GM23338 (cell line): ENCODE measurements around the gene SLCO3A1. TPM values are rescaled to one million over a fixed set of nuclear protein-coding genes. Genes with fewer than 3 reads are reported as not detected.

ENCODE experiments used
- ATAC-seq: fragments of 200-7000 bp; cut with Tn5 transposase; 3 replicates; pipeline ENCODE4 v1.9.1; 2020
- DNase-seq: peaks from one replicate; pipeline ENCODE4 v3.0.0-alpha.2; 2015; ENCODE audit warnings: low spot score
- H2AFZ ChIP-seq: fragments of 200-600 bp; sonication (generic); 2 replicates; pipeline ENCODE4 v1.8.0; 2016; ENCODE audit warnings: antibody characterized with exemption, mild to moderate bottlenecking, moderate library complexity
- H3F3A ChIP-seq: fragments of 200-600 bp; sonication (generic); replicated peaks from 2 replicates; pipeline ENCODE4 v1.8.0; 2017; ENCODE audit warnings: antibody characterized with exemption, mixed run types, low read depth
- H3K27ac ChIP-seq: fragments of 200-600 bp; sonication (generic); 2 replicates; pipeline ENCODE4 v1.6.1; 2016; ENCODE audit warnings: low read depth
- H3K27me3 ChIP-seq: fragments of 200-600 bp; sonication (generic); 2 replicates; pipeline ENCODE4 v1.8.0; 2016; ENCODE audit warnings: mild to moderate bottlenecking, mixed run types, moderate library complexity; ENCODE audit not compliant: insufficient read depth
- H3K36me3 ChIP-seq: fragments of 200-600 bp; sonication (generic); 2 replicates; pipeline ENCODE4 v1.8.0; 2016; ENCODE audit warnings: mild to moderate bottlenecking; ENCODE audit not compliant: insufficient read depth
- H3K4me1 ChIP-seq: fragments of 200-600 bp; sonication (generic); 2 replicates; pipeline ENCODE4 v1.8.0; 2016; ENCODE audit warnings: mild to moderate bottlenecking, moderate library complexity; ENCODE audit not compliant: insufficient read depth
- H3K4me2 ChIP-seq: fragments of 200-600 bp; sonication (generic); 2 replicates; pipeline ENCODE4 v1.7.1; 2017; ENCODE audit warnings: mixed run types
- H3K4me3 ChIP-seq: fragments of 200-600 bp; sonication (generic); 2 replicates; pipeline ENCODE4 v1.6.1; 2016; ENCODE audit warnings: mixed run types
- H3K79me2 ChIP-seq: fragments of 200-600 bp; sonication (generic); replicated peaks from 2 replicates; pipeline ENCODE4 v1.8.0; 2017; ENCODE audit warnings: mild to moderate bottlenecking; ENCODE audit not compliant: insufficient read depth
- H3K9me2 ChIP-seq: fragments of 200-600 bp; sonication (generic); 2 replicates; pipeline ENCODE4 v1.8.0; 2017; ENCODE audit not compliant: insufficient read depth
- H4K20me1 ChIP-seq: fragments of 200-600 bp; sonication (generic); replicated peaks from 2 replicates; pipeline ENCODE4 v1.8.0; 2017; ENCODE audit warnings: mild to moderate bottlenecking; ENCODE audit not compliant: insufficient read depth
- H3K27ac Mint-ChIP-seq: 2 replicates; pipeline ENCODE4 v1.8.0; 2020; ENCODE audit warnings: inconsistent platforms, mild to moderate bottlenecking, moderate library complexity, mixed read lengths
- H3K27me3 Mint-ChIP-seq: 3 replicates; pipeline ENCODE4 v1.8.0; 2022; ENCODE audit warnings: low read depth, mild to moderate bottlenecking, moderate library complexity, mixed read lengths, inconsistent platforms; ENCODE audit not compliant: insufficient read depth, poor library complexity
- H3K36me3 Mint-ChIP-seq: 3 replicates; pipeline ENCODE4 v1.8.0; 2021; ENCODE audit warnings: low read depth, mild to moderate bottlenecking, inconsistent platforms, moderate library complexity, mixed read lengths
- H3K4me1 Mint-ChIP-seq: 3 replicates; pipeline ENCODE4 v1.8.0; 2020; ENCODE audit warnings: mild to moderate bottlenecking, inconsistent platforms, mixed read lengths
- H3K4me3 Mint-ChIP-seq: 3 replicates; pipeline ENCODE4 v1.8.0; 2021; ENCODE audit warnings: moderate library complexity, mild to moderate bottlenecking, inconsistent platforms, mixed read lengths
- H3K9me3 Mint-ChIP-seq: 3 replicates; pipeline ENCODE4 v1.8.0; 2020; ENCODE audit warnings: moderate library complexity, mild to moderate bottlenecking, inconsistent platforms, mixed read lengths
- CREB1 ChIP-seq: fragments of 250-450 bp; sonication (Bioruptor Pico); IDR thresholded peaks from 2 replicates; pipeline ENCODE4 v1.5.0; 2020; ENCODE audit warnings: low read depth, mild to moderate bottlenecking, moderate library complexity
- EZH2phosphoT487 ChIP-seq: fragments of 200-600 bp; sonication (generic); IDR thresholded peaks from one replicate; pipeline ENCODE4 v1.8.1; 2018; ENCODE audit warnings: antibody characterized with exemption; ENCODE audit not compliant: unreplicated experiment
- STAT1 ChIP-seq: IDR thresholded peaks from one replicate; pipeline ENCODE4 v1.6.1; 2016; ENCODE audit warnings: antibody characterized with exemption; ENCODE audit not compliant: unreplicated experiment
- ZNF114 ChIP-seq: fragments of 250-450 bp; sonication (Bioruptor Pico); IDR thresholded peaks from 2 replicates; pipeline ENCODE4 v1.5.0; 2020; ENCODE audit warnings: mild to moderate bottlenecking, moderate library complexity
- polyA plus RNA-seq: library from polyadenylated mRNA; unstranded; fragments of >200 nt; fragmentation: Nextera tagmentation; extraction: Ambion mirVana; gene quantifications from 2 replicates; pipeline ENCODE4 v1.2.1, GENCODE V29; 2016
- total RNA-seq: library from RNA; depleted of rRNA; stranded (reverse); fragments of >200 nt; shearing (Covaris generic); gene quantifications from 2 replicates; pipeline ENCODE4 v1.2.3, GENCODE V29; 2014
- TF ChIP-seq, protein P1 (sequence below): IDR thresholded peaks from one replicate; pipeline ENCODE4 v1.6.1; 2018; ENCODE audit warnings: antibody characterized with exemption; ENCODE audit not compliant: unreplicated experiment
- TF ChIP-seq, protein P2 (sequence below): fragments of 250-450 bp; sonication (Bioruptor Pico); IDR thresholded peaks from 2 replicates; pipeline ENCODE4 v1.5.0; 2020; ENCODE audit warnings: mild to moderate bottlenecking, moderate library complexity
- TF ChIP-seq, protein P3 (sequence below): IDR thresholded peaks from 2 replicates; pipeline ENCODE4 v1.6.1; 2016; ENCODE audit warnings: antibody characterized with exemption
- TF ChIP-seq, protein P4 (sequence below), 2 experiments: fragments of 200-600 bp in 1 of 2; sonication (generic) in 1 of 2; conservative IDR thresholded peaks; 2 replicates each; pipeline versions ENCODE4 v1.5.1 to v1.6.1; 2016 to 2017; ENCODE audit warnings: antibody characterized with exemption in 2 of 2, low read depth in 2 of 2, mild to moderate bottlenecking in 2 of 2, moderate library complexity in 1 of 2

SLCO3A1 gene
- total and polyA plus RNA-seq, 2 experiments from 2014 or later = 7.3 to 9.4 TPM

DNA sequence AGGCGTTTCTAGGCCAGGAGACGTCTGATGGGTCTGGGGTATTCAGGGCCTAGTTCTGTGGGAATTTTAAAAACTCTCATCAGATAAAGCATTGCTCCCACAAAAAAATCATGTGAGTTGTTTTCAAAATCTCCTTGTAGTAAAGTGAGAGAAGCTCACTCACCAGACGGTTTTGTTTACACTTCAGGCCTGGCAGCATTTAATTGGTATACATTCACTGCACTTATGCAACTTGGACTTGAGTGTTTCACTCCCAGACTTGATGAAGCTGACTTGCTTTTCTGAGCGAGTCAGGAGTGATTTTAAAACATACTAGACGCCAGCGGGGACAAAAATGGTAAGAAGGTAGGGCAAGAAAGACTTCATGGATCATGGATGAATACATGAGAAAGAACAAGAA is 75.2 kb downstream of the SLCO3A1 start (continued):
- TF ChIP-seq, protein P1, sequence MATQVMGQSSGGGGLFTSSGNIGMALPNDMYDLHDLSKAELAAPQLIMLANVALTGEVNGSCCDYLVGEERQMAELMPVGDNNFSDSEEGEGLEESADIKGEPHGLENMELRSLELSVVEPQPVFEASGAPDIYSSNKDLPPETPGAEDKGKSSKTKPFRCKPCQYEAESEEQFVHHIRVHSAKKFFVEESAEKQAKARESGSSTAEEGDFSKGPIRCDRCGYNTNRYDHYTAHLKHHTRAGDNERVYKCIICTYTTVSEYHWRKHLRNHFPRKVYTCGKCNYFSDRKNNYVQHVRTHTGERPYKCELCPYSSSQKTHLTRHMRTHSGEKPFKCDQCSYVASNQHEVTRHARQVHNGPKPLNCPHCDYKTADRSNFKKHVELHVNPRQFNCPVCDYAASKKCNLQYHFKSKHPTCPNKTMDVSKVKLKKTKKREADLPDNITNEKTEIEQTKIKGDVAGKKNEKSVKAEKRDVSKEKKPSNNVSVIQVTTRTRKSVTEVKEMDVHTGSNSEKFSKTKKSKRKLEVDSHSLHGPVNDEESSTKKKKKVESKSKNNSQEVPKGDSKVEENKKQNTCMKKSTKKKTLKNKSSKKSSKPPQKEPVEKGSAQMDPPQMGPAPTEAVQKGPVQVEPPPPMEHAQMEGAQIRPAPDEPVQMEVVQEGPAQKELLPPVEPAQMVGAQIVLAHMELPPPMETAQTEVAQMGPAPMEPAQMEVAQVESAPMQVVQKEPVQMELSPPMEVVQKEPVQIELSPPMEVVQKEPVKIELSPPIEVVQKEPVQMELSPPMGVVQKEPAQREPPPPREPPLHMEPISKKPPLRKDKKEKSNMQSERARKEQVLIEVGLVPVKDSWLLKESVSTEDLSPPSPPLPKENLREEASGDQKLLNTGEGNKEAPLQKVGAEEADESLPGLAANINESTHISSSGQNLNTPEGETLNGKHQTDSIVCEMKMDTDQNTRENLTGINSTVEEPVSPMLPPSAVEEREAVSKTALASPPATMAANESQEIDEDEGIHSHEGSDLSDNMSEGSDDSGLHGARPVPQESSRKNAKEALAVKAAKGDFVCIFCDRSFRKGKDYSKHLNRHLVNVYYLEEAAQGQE = no peak
- TF ChIP-seq, protein P2, sequence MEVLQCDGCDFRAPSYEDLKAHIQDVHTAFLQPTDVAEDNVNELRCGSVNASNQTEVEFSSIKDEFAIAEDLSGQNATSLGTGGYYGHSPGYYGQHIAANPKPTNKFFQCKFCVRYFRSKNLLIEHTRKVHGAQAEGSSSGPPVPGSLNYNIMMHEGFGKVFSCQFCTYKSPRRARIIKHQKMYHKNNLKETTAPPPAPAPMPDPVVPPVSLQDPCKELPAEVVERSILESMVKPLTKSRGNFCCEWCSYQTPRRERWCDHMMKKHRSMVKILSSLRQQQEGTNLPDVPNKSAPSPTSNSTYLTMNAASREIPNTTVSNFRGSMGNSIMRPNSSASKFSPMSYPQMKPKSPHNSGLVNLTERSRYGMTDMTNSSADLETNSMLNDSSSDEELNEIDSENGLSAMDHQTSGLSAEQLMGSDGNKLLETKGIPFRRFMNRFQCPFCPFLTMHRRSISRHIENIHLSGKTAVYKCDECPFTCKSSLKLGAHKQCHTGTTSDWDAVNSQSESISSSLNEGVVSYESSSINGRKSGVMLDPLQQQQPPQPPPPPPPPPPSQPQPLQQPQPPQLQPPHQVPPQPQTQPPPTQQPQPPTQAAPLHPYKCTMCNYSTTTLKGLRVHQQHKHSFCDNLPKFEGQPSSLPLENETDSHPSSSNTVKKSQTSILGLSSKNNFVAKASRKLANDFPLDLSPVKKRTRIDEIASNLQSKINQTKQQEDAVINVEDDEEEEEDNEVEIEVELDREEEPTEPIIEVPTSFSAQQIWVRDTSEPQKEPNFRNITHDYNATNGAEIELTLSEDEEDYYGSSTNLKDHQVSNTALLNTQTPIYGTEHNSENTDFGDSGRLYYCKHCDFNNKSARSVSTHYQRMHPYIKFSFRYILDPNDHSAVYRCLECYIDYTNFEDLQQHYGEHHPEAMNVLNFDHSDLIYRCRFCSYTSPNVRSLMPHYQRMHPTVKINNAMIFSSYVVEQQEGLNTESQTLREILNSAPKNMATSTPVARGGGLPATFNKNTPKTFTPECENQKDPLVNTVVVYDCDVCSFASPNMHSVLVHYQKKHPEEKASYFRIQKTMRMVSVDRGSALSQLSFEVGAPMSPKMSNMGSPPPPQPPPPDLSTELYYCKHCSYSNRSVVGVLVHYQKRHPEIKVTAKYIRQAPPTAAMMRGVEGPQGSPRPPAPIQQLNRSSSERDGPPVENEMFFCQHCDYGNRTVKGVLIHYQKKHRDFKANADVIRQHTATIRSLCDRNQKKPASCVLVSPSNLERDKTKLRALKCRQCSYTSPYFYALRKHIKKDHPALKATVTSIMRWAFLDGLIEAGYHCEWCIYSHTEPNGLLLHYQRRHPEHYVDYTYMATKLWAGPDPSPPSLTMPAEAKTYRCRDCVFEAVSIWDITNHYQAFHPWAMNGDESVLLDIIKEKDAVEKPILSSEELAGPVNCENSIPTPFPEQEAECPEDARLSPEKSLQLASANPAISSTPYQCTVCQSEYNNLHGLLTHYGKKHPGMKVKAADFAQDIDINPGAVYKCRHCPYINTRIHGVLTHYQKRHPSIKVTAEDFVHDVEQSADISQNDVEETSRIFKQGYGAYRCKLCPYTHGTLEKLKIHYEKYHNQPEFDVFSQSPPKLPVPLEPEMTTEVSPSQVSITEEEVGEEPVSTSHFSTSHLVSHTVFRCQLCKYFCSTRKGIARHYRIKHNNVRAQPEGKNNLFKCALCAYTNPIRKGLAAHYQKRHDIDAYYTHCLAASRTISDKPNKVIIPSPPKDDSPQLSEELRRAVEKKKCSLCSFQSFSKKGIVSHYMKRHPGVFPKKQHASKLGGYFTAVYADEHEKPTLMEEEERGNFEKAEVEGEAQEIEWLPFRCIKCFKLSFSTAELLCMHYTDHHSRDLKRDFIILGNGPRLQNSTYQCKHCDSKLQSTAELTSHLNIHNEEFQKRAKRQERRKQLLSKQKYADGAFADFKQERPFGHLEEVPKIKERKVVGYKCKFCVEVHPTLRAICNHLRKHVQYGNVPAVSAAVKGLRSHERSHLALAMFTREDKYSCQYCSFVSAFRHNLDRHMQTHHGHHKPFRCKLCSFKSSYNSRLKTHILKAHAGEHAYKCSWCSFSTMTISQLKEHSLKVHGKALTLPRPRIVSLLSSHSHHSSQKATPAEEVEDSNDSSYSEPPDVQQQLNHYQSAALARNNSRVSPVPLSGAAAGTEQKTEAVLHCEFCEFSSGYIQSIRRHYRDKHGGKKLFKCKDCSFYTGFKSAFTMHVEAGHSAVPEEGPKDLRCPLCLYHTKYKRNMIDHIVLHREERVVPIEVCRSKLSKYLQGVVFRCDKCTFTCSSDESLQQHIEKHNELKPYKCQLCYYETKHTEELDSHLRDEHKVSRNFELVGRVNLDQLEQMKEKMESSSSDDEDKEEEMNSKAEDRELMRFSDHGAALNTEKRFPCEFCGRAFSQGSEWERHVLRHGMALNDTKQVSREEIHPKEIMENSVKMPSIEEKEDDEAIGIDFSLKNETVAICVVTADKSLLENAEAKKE (CRISPR knock-in tag) = no peak
- TF ChIP-seq ZNF114 (no peak), EZH2phosphoT487 (no peak)

DNA sequence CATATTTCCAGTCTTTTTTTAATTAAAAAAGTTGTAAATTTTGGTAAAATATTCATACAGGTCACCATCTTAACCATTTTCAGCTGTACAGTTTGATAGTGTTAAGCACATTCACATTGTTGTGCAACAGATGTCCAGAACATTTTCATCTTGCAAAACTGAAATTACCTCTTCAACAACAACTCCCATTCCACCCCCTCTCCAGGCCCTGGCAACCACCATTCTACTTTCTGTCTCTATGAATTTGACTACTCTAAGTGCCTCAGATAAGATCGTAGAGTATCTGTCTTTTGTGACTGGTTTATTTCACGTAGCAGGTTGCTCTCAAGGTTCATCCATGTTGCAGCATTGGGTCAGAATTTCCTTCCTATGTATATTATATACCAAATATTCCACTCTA is 76.0 kb downstream of the SLCO3A1 start:
- Histone ChIP-seq H2AFZ (no peak overlapping the region), H3K4me2 (no peak overlapping the region), H3K27me3 (no peaks in the 10 kb centered on the region), H3K9me2 (peaks cover 10% of the 10 kb centered on the region; the same call in 1 of the 2 replicates), H4K20me1 (no peaks in the 10 kb centered on the region), H3K27ac (no peak overlapping the region), H3K4me1 (peaks cover 48% of the 10 kb centered on the region), H3K4me3 (no peak overlapping the region), H3K79me2 (peaks cover 36% of the 10 kb centered on the region), H3F3A (no peaks in the 10 kb centered on the region), H3K36me3 (no peaks in the 10 kb centered on the region)
- Mint-ChIP-seq H3K4me3 (no peak overlapping the region), H3K9me3 (peaks cover 7% of the 10 kb centered on the region; the same call in 1 of the 3 replicates), H3K27ac (no peak overlapping the region), H3K4me1 (peaks cover 53% of the 10 kb centered on the region), H3K36me3 (peaks cover 2% of the 10 kb centered on the region; the same call in 1 of the 3 replicates), H3K27me3 (peaks cover 4% of the 10 kb centered on the region)
- no peak for DNase-seq
- ATAC-seq = no peak
- TF ChIP-seq, protein P3, sequence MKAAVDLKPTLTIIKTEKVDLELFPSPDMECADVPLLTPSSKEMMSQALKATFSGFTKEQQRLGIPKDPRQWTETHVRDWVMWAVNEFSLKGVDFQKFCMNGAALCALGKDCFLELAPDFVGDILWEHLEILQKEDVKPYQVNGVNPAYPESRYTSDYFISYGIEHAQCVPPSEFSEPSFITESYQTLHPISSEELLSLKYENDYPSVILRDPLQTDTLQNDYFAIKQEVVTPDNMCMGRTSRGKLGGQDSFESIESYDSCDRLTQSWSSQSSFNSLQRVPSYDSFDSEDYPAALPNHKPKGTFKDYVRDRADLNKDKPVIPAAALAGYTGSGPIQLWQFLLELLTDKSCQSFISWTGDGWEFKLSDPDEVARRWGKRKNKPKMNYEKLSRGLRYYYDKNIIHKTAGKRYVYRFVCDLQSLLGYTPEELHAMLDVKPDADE = no peak
- no peak for TF ChIP-seq STAT1
- no peak for TF ChIP-seq CREB1 (CRISPR knock-in tag)
- no peak for TF ChIP-seq ZNF114
- TF ChIP-seq, protein P4, sequence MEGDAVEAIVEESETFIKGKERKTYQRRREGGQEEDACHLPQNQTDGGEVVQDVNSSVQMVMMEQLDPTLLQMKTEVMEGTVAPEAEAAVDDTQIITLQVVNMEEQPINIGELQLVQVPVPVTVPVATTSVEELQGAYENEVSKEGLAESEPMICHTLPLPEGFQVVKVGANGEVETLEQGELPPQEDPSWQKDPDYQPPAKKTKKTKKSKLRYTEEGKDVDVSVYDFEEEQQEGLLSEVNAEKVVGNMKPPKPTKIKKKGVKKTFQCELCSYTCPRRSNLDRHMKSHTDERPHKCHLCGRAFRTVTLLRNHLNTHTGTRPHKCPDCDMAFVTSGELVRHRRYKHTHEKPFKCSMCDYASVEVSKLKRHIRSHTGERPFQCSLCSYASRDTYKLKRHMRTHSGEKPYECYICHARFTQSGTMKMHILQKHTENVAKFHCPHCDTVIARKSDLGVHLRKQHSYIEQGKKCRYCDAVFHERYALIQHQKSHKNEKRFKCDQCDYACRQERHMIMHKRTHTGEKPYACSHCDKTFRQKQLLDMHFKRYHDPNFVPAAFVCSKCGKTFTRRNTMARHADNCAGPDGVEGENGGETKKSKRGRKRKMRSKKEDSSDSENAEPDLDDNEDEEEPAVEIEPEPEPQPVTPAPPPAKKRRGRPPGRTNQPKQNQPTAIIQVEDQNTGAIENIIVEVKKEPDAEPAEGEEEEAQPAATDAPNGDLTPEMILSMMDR (conservative IDR thresholded peaks at IDR 0.05; ENCODE audit: low read depth in 2 of 2) = no peak
